HL-60 (cell line): Measurements from ENCODE around the gene IMPA2.
A peak's percentile ranks its signal among the peaks of the same experiment; 100 is the strongest.

Experiments used
- DNase-seq, 2 experiments: peaks; one replicate each; pipeline ENCODE4 v3.0.0-alpha.2; 2010 to 2020; ENCODE audit warnings: low read depth in 1 of 2, low spot score in 1 of 2
- H3K27ac ChIP-seq: fragments of 250-450 bp; sonication (Bioruptor Pico); replicated peaks from 2 replicates; pipeline ENCODE4 v1.5.1; 2020; ENCODE audit warnings: mild to moderate bottlenecking, moderate library complexity
- H3K27me3 ChIP-seq: fragments of 250-450 bp; sonication (Bioruptor Pico); 2 replicates; pipeline ENCODE4 v1.5.1; 2021; ENCODE audit warnings: mild to moderate bottlenecking, moderate library complexity; ENCODE audit not compliant: insufficient read depth, poor library complexity, severe bottlenecking
- H3K4me3 ChIP-seq: replicated peaks from 2 replicates; pipeline ENCODE4 v1.5.1; 2011; ENCODE audit warnings: mild to moderate bottlenecking, control low read depth, low read length; ENCODE audit not compliant: insufficient read depth
- GABPA ChIP-seq: IDR thresholded peaks from 2 replicates; pipeline ENCODE4 v1.6.1; 2012; ENCODE audit warnings: low read depth
- POLR2AphosphoS5 ChIP-seq: IDR thresholded peaks from 2 replicates; pipeline ENCODE4 v1.6.1; 2012; ENCODE audit warnings: low read depth
- REST ChIP-seq: IDR thresholded peaks from 2 replicates; pipeline ENCODE4 v1.6.1; 2012; ENCODE audit warnings: low read depth; ENCODE audit not compliant: insufficient replicate concordance
- SPI1 ChIP-seq: IDR thresholded peaks from 2 replicates; pipeline ENCODE4 v1.6.1; 2012; ENCODE audit warnings: low read depth, mild to moderate bottlenecking, borderline replicate concordance
- TF ChIP-seq, protein P1 (sequence below): IDR thresholded peaks from one replicate; pipeline ENCODE4 v1.5.1; 2011; ENCODE audit warnings: low read length, control low read depth, inconsistent platforms; ENCODE audit not compliant: insufficient read depth

IMPA2 gene

GRCh38 chr18:11985586-11985985, 4.3 kb downstream of the IMPA2 start:
- H3K27ac ChIP-seq, result no peak overlapping the region
- TF ChIP-seq REST, result no peak
- no peaks in the 10 kb centered on the region for H3K27me3 ChIP-seq
- DNase-seq, result no peak
- no peak overlapping the region for H3K4me3 ChIP-seq

DNA sequence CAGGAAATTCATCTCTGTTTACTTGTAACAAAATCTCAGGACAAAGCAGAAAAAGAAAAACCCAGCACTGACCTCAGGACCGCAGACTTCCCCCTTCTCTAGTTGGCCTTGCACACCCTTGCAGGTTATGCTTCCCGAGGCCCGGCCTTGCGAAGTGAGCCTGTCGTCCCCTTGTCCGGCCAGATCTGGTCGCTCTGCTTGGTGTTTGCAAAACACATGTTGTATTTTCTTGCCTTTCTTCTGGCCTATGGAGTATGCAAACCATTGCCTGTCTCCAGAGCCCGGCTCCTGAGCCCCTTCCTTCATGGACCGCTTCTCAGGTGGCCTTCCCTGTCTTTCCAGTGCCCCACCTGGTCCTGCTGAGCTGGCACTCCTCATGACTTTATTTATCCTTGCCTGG, 4.8 kb downstream of the IMPA2 start:
- Histone ChIP-seq H3K4me3 (no peak overlapping the region), H3K27me3 (no peaks in the 10 kb centered on the region), H3K27ac (no peak overlapping the region)
- DNase-seq, result peak in 1 of 2 experiments; percentile 42
- TF ChIP-seq, protein P1, sequence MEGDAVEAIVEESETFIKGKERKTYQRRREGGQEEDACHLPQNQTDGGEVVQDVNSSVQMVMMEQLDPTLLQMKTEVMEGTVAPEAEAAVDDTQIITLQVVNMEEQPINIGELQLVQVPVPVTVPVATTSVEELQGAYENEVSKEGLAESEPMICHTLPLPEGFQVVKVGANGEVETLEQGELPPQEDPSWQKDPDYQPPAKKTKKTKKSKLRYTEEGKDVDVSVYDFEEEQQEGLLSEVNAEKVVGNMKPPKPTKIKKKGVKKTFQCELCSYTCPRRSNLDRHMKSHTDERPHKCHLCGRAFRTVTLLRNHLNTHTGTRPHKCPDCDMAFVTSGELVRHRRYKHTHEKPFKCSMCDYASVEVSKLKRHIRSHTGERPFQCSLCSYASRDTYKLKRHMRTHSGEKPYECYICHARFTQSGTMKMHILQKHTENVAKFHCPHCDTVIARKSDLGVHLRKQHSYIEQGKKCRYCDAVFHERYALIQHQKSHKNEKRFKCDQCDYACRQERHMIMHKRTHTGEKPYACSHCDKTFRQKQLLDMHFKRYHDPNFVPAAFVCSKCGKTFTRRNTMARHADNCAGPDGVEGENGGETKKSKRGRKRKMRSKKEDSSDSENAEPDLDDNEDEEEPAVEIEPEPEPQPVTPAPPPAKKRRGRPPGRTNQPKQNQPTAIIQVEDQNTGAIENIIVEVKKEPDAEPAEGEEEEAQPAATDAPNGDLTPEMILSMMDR, result no peak
- no peak for TF ChIP-seq GABPA
- TF ChIP-seq SPI1, result peak; percentile 39; the same call in 1 of the 2 replicates
- no peak for TF ChIP-seq REST
- no peak for TF ChIP-seq POLR2AphosphoS5

DNA sequence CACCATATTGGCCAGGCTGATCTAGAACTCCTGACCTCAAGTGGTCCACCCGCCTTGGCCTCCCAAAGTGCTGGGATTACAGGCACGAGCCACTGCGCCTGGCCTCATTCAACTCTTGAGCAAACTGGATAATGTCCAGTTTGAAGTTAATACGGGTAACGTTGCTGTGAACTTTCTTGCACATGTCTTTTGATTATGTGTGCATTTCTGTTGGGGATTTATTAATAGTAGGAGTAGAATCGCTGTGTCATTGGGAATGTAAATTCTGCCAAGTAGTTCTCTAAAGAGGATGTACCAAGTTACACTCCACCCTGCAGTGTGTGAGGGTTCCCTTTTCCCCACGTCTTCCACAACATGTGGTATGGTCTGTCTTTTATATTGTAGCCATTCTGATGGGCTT, 6.2 kb downstream of the IMPA2 start:
- TF ChIP-seq POLR2AphosphoS5 (no peak), SPI1 (peak; percentile 79; the same call in 1 of the 2 replicates)
- no peak overlapping the region for H3K4me3 ChIP-seq
- H3K27me3 ChIP-seq, result no peaks in the 10 kb centered on the region
- DNase-seq, result peak; percentile 74 to 75
- H3K27ac ChIP-seq, result peak overlapping the region; percentile 58

DNA sequence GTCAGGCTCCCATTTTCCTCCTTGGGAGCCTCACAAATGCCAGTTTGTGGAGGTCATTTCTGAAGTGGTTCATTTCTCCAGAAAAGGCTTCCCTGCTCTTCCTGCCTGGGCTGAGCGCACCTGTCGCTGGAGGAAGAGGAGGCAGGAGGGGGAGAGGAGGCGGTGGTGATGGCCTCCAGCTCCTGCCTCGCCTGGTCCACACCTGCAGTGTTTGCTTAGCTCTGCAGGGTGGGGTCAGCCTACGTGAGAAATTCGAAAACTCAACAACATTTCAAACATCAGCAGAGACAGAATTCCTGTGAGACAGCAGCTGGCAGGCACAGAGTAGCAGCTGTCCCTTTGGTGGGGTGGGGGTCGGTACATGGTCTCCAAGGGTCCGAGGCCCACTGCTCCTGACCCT, 7.9 kb downstream of the IMPA2 start:
- no peaks in the 10 kb centered on the region for H3K27me3 ChIP-seq
- DNase-seq, result no peak
- no peak overlapping the region for H3K27ac ChIP-seq
- TF ChIP-seq SPI1, result no peak
- TF ChIP-seq, protein P1, result no peak
- TF ChIP-seq REST, result no peak
- TF ChIP-seq GABPA, result no peak
- TF ChIP-seq POLR2AphosphoS5, result no peak
- H3K4me3 ChIP-seq, result no peak overlapping the region
